Measurements from ENCODE around the gene ZNF134.

ZNF134 gene

GRCh38 chr19:57655443-57655842, 41.4 kb downstream of the ZNF134 start:
- no peak overlapping the region for H3K4me3 ChIP-seq (ENCODE audit: low read depth, low read length)
- TF ChIP-seq CTCF (IDR thresholded peaks at IDR 0.05; ENCODE audit: borderline replicate concordance, insufficient read depth, low read depth, low read length), result no peak

- TF ChIP-seq CTCF (IDR thresholded peaks at IDR 0.05; ENCODE audit: borderline replicate concordance, insufficient read depth, low read depth, low read length), result no peak
Observed at GRCh38 chr19:57656346-57656745, 42.3 kb downstream of the ZNF134 start.

GRCh38 chr19:57664269-57665127, 50.5 kb downstream of the ZNF134 start:
- no peak overlapping the region for H3K4me3 ChIP-seq (ENCODE audit: low read depth, low read length)
- TF ChIP-seq CTCF (IDR thresholded peaks at IDR 0.05; ENCODE audit: borderline replicate concordance, insufficient read depth, low read depth, low read length), result no peak

More at GRCh38 chr19:57656346-57656745, 42.3 kb downstream of the ZNF134 start:
- H3K4me3 ChIP-seq (ENCODE audit: low read depth, low read length), result no peak overlapping the region

- no peak overlapping the region for H3K4me3 ChIP-seq (ENCODE audit: low read depth, low read length)
Observed at GRCh38 chr19:57665261-57665806, 51.3 kb downstream of the ZNF134 start.

GRCh38 chr19:57667228-57667627, 53.2 kb downstream of the ZNF134 start:
- H3K4me3 ChIP-seq (ENCODE audit: low read depth, low read length), result no peak overlapping the region
- TF ChIP-seq CTCF (IDR thresholded peaks at IDR 0.05; ENCODE audit: borderline replicate concordance, insufficient read depth, low read depth, low read length), result no peak

More at GRCh38 chr19:57665261-57665806, 51.3 kb downstream of the ZNF134 start:
- TF ChIP-seq CTCF (IDR thresholded peaks at IDR 0.05; ENCODE audit: borderline replicate concordance, insufficient read depth, low read depth, low read length), result no peak

- no peak within 1 kb of the TSS for H3K4me3 ChIP-seq (ENCODE audit: low read depth, low read length)
- no peak for TF ChIP-seq CTCF (IDR thresholded peaks at IDR 0.05; ENCODE audit: borderline replicate concordance, insufficient read depth, low read depth, low read length)
Observed at GRCh38 chr19:57668635-57669034, 54.6 kb downstream of the ZNF134 start, which contains the start of gene ZSCAN4. Gene ZSCAN4 (plus strand): TSS chr19:57668935. CDS start chr19:57676146, 7,211 bp downstream.
